ENCODE data around the gene RHPN2.
"Not testable (repeated sequence)": the region's sequence is repeated elsewhere in the genome, so short reads cannot be mapped to it uniquely, and the experiment has no call there.

RHPN2 gene

GRCh38 chr19:32982488-32982887, 82.2 kb downstream of the RHPN2 start:
- WGBS, 2 experiments, result 95 to 98% methylated on average over 6 of the region's 6 CpGs
- not testable (repeated sequence) for H3K36me3 ChIP-seq (ENCODE audit: control insufficient read depth, insufficient read depth, low read length); H3K27ac ChIP-seq (ENCODE audit: insufficient read depth, low read depth, low read length, poor library complexity, severe bottlenecking); H3K9me3 ChIP-seq (ENCODE audit: control insufficient read depth, low read length); H3K27me3 ChIP-seq (ENCODE audit: control insufficient read depth, insufficient read depth, low read length, poor library complexity, severe bottlenecking); H3K4me3 ChIP-seq (ENCODE audit: insufficient read depth, low read depth, low read length); H3K4me1 ChIP-seq (ENCODE audit: control insufficient read depth, insufficient read depth, low read length)

- not testable (repeated sequence) for H3K36me3 ChIP-seq (ENCODE audit: control insufficient read depth, insufficient read depth, low read length); H3K4me1 ChIP-seq (ENCODE audit: control insufficient read depth, insufficient read depth, low read length); H3K9me3 ChIP-seq (ENCODE audit: control insufficient read depth, low read length); H3K27me3 ChIP-seq (ENCODE audit: control insufficient read depth, insufficient read depth, low read length, poor library complexity, severe bottlenecking); H3K4me3 ChIP-seq (ENCODE audit: insufficient read depth, low read depth, low read length); H3K27ac ChIP-seq (ENCODE audit: insufficient read depth, low read depth, low read length, poor library complexity, severe bottlenecking)
- WGBS, 2 experiments, result 87 to 97% methylated on average over 4 to 7 of the region's 7 CpGs
These were observed 84.9 kb downstream of the RHPN2 start for GRCh38 chr19:32979807-32980206.

GRCh38 chr19:32977813-32978212, 86.9 kb downstream of the RHPN2 start:
- 92 to 95% methylated on average over 4 of the region's 4 CpGs for WGBS, 2 experiments
- not testable (repeated sequence) for H3K36me3 ChIP-seq (ENCODE audit: control insufficient read depth, insufficient read depth, low read length); H3K9me3 ChIP-seq (ENCODE audit: control insufficient read depth, low read length); H3K4me1 ChIP-seq (ENCODE audit: control insufficient read depth, insufficient read depth, low read length); H3K27ac ChIP-seq (ENCODE audit: insufficient read depth, low read depth, low read length, poor library complexity, severe bottlenecking); H3K27me3 ChIP-seq (ENCODE audit: control insufficient read depth, insufficient read depth, low read length, poor library complexity, severe bottlenecking); H3K4me3 ChIP-seq (ENCODE audit: insufficient read depth, low read depth, low read length)

GRCh38 chr19:32977280-32977679, 87.4 kb downstream of the RHPN2 start:
- Histone ChIP-seq H3K4me3 (ENCODE audit: insufficient read depth, low read depth, low read length) (no peak overlapping the region), H3K27ac (ENCODE audit: insufficient read depth, low read depth, low read length, poor library complexity, severe bottlenecking) (no peak overlapping the region), H3K36me3 (ENCODE audit: control insufficient read depth, insufficient read depth, low read length) (no peaks in the 10 kb centered on the region), H3K9me3 (ENCODE audit: control insufficient read depth, low read length) (no peaks in the 10 kb centered on the region), H3K27me3 (ENCODE audit: control insufficient read depth, insufficient read depth, low read length, poor library complexity, severe bottlenecking) (no peaks in the 10 kb centered on the region), H3K4me1 (ENCODE audit: control insufficient read depth, insufficient read depth, low read length) (no peaks in the 10 kb centered on the region)
- WGBS, 2 experiments, result 96% methylated on average over 7 of the region's 7 CpGs

DNA sequence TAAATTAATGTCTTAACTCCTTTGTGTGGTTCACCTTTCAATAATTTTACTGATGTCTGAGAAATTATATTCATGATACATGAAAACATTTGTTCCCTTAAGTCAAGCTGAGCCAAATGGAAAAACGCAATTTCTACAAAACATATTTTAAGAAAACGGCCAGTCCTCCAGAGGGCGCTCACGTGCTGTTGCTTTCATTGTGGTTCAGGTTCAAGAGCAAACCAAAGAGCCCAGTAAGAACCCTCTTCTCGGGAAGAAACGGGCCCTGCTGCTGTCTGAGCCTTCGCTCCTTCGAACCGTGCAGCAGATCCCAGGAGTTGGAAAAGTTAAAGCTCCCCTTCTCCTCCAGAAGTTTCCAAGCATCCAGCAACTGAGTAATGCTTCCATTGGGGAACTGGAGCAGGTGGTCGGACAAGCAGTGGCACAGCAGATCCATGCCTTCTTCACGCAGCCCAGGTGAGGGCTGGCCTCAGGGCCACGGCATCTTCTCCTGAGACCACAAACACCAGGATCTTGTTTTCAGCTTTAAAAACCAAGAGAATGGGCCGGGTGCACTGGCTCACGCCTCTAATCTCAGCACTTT, 88.4 kb downstream of the RHPN2 start:
- no peaks in the 10 kb centered on the region for H3K36me3 ChIP-seq (ENCODE audit: control insufficient read depth, insufficient read depth, low read length)
- H3K27ac ChIP-seq (ENCODE audit: insufficient read depth, low read depth, low read length, poor library complexity, severe bottlenecking), result no peak overlapping the region
- H3K9me3 ChIP-seq (ENCODE audit: control insufficient read depth, low read length), result no peaks in the 10 kb centered on the region
- no peak overlapping the region for H3K4me3 ChIP-seq (ENCODE audit: insufficient read depth, low read depth, low read length)
- no peaks in the 10 kb centered on the region for H3K4me1 ChIP-seq (ENCODE audit: control insufficient read depth, insufficient read depth, low read length)
- 62% methylated on average over 14 of the region's 14 CpGs for WGBS, 2 experiments
- no peaks in the 10 kb centered on the region for H3K27me3 ChIP-seq (ENCODE audit: control insufficient read depth, insufficient read depth, low read length, poor library complexity, severe bottlenecking)

GRCh38 chr19:32971715-32972540, 92.8 kb downstream of the RHPN2 start, which contains the start of the genes CEP89 and FAAP24:
TSS of gene CEP89 (minus strand) at chr19:32971958. CDS start at chr19:32971874, 84 bp downstream.
TSS of gene FAAP24 (plus strand) at chr19:32972242. CDS start at chr19:32973197, 955 bp downstream.
- WGBS, 2 experiments, result 7% methylated on average over 57 of the region's 57 CpGs
- H3K4me1 ChIP-seq (ENCODE audit: control insufficient read depth, insufficient read depth, low read length), result peaks cover 4% of the 10 kb centered on the region
- H3K36me3 ChIP-seq (ENCODE audit: control insufficient read depth, insufficient read depth, low read length), result no peaks in the 10 kb centered on the region
- H3K27me3 ChIP-seq (ENCODE audit: control insufficient read depth, insufficient read depth, low read length, poor library complexity, severe bottlenecking), result no peaks in the 10 kb centered on the region
- H3K27ac ChIP-seq (ENCODE audit: insufficient read depth, low read depth, low read length, poor library complexity, severe bottlenecking), result no peak within 1 kb of the TSS
- H3K4me3 ChIP-seq (ENCODE audit: insufficient read depth, low read depth, low read length), result peak within 1 kb of the TSS; percentile 68
- no peaks in the 10 kb centered on the region for H3K9me3 ChIP-seq (ENCODE audit: control insufficient read depth, low read length)

GRCh38 chr19:32971012-32971595, 93.6 kb downstream of the RHPN2 start:
- H3K9me3 ChIP-seq (ENCODE audit: control insufficient read depth, low read length), result no peaks in the 10 kb centered on the region
- no peaks in the 10 kb centered on the region for H3K27me3 ChIP-seq (ENCODE audit: control insufficient read depth, insufficient read depth, low read length, poor library complexity, severe bottlenecking)
- 39% methylated on average over 21 of the region's 21 CpGs for WGBS, 2 experiments
- peak overlapping the region; percentile 68 for H3K4me3 ChIP-seq (ENCODE audit: insufficient read depth, low read depth, low read length)
- peaks cover 6% of the 10 kb centered on the region for H3K36me3 ChIP-seq (ENCODE audit: control insufficient read depth, insufficient read depth, low read length)
- H3K4me1 ChIP-seq (ENCODE audit: control insufficient read depth, insufficient read depth, low read length), result peaks cover 4% of the 10 kb centered on the region
- no peak overlapping the region for H3K27ac ChIP-seq (ENCODE audit: insufficient read depth, low read depth, low read length, poor library complexity, severe bottlenecking)

DNA sequence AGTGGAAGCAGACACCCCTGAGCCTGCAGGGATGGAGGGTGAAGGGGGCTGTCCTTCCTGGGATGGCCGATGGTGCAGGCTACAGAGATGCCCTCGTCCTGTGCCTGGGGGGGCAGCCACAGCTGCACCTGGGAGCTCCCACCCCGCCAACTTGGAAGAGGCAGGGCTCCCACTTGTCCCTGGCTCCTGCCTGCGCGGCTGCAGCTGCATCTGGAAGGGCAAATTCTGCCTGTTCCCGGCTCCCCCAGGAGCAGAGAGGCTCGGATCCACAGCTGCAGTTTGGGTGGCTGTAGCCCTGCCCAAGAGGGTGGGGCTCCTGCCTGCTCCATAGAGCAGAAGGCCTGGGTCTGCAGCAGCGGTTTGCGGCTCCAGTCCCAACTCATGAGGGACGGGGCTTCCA, 95.1 kb downstream of the RHPN2 start:
- WGBS, 2 experiments, result 94 to 95% methylated on average over 10 of the region's 10 CpGs
- H3K36me3 ChIP-seq (ENCODE audit: control insufficient read depth, insufficient read depth, low read length), result peaks cover 9% of the 10 kb centered on the region

DNA sequence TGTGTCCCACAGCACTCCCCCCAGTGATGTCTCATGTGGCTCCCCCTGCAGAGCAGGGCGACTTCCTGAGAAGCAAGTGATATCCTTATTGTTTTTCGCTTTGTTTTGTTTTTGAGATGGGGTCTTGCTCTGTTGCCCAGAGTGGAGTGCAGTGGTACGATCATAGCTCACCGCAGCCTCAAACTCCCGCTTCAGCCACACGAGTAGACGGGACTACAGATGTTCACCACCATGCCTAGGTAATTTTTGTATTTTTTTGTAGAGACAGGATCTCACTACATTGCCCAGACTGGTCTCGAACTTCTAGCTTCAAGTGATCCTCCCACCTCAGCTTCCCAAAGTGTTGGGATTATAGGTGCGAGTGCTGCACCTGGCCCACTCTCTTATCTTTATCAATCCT, 97.9 kb downstream of the RHPN2 start:
- Histone ChIP-seq H3K27me3 (ENCODE audit: control insufficient read depth, insufficient read depth, low read length, poor library complexity, severe bottlenecking) (no peaks in the 10 kb centered on the region), H3K36me3 (ENCODE audit: control insufficient read depth, insufficient read depth, low read length) (peaks cover 24% of the 10 kb centered on the region), H3K4me1 (ENCODE audit: control insufficient read depth, insufficient read depth, low read length) (peaks cover 4% of the 10 kb centered on the region), H3K4me3 (ENCODE audit: insufficient read depth, low read depth, low read length) (no peak overlapping the region), H3K9me3 (ENCODE audit: control insufficient read depth, low read length) (no peaks in the 10 kb centered on the region), H3K27ac (ENCODE audit: insufficient read depth, low read depth, low read length, poor library complexity, severe bottlenecking) (no peak overlapping the region)
- WGBS, 2 experiments, result 93 to 96% methylated on average over 9 of the region's 9 CpGs

More for the DNA sequence above, 95.1 kb downstream of the RHPN2 start:
- H3K4me1 ChIP-seq (ENCODE audit: control insufficient read depth, insufficient read depth, low read length), result peaks cover 4% of the 10 kb centered on the region
- H3K9me3 ChIP-seq (ENCODE audit: control insufficient read depth, low read length), result no peaks in the 10 kb centered on the region
- H3K27me3 ChIP-seq (ENCODE audit: control insufficient read depth, insufficient read depth, low read length, poor library complexity, severe bottlenecking), result no peaks in the 10 kb centered on the region
- H3K4me3 ChIP-seq (ENCODE audit: insufficient read depth, low read depth, low read length), result no peak overlapping the region
- no peak overlapping the region for H3K27ac ChIP-seq (ENCODE audit: insufficient read depth, low read depth, low read length, poor library complexity, severe bottlenecking)

- Histone ChIP-seq H3K4me3 (ENCODE audit: insufficient read depth, low read depth, low read length) (no peak overlapping the region), H3K27me3 (ENCODE audit: control insufficient read depth, insufficient read depth, low read length, poor library complexity, severe bottlenecking) (no peaks in the 10 kb centered on the region), H3K4me1 (ENCODE audit: control insufficient read depth, insufficient read depth, low read length) (no peaks in the 10 kb centered on the region), H3K9me3 (ENCODE audit: control insufficient read depth, low read length) (no peaks in the 10 kb centered on the region), H3K36me3 (ENCODE audit: control insufficient read depth, insufficient read depth, low read length) (peaks cover 17% of the 10 kb centered on the region), H3K27ac (ENCODE audit: insufficient read depth, low read depth, low read length, poor library complexity, severe bottlenecking) (no peak overlapping the region)
- WGBS, 2 experiments, result 56 to 64% methylated on average over 3 of the region's 3 CpGs
These were observed 119.4 kb downstream of the RHPN2 start for GRCh38 chr19:32945260-32945659.

Data from ectodermal cell (in vitro differentiated cells).